Cardiac septum (tissue), 1 donor: ENCODE results near the gene ABCA10. TPM values are rescaled to one million over a fixed set of nuclear protein-coding genes. Genes with fewer than 3 reads are reported as not detected.
"Not testable (repeated sequence)": the region's sequence is repeated elsewhere in the genome, so short reads cannot be mapped to it uniquely, and the experiment has no call there.

Source experiments
- DNase-seq: peaks from one replicate; pipeline ENCODE4 v3.0.0-alpha.2; 2020; ENCODE audit warnings: low spot score
- intact Hi-C: fragments of 100-400 bp; cut with DNase I; formaldehyde crosslinking; loops from one replicate; pipeline ENCODE4 v1.14.0; 2022
- long read RNA-seq: library from polyadenylated mRNA; unstranded; transcript quantifications from one replicate; pipeline ENCODE4 v2.0.0, GENCODE V29; 2021
- total RNA-seq: library from RNA; stranded (reverse); fragmentation: NEBNext Ultra II Directional; extraction: Animal tissue kit (Norgen Biotek cat#: 25700); gene quantifications from one replicate; pipeline ENCODE4 v1.2.1, GENCODE V29; 2021
- donor health status: DM: no; HTN: no; CAD: no.

ABCA10 gene
- total RNA-seq: 5.6 TPM
- long read RNA-seq, partial matches to known transcripts: 1 of 2 reads
- long read RNA-seq, other reads (novel, unspliced or antisense): 1 of 2 reads

GRCh38 chr17:69228576-69228975, at the start of gene ABCA10:
Gene ABCA10, minus strand, starts transcription at chr17:69228824. Its CDS starts 3,466 bp downstream, at chr17:69225358.
- intact Hi-C loops: no loop called here
- no peak for DNase-seq

GRCh38 chr17:69276279-69276678, 47.7 kb upstream of the ABCA10 start:
- DNase-seq, intact Hi-C loops: not testable (repeated sequence)

GRCh38 chr17:69275751-69276150, 47.1 kb upstream of the ABCA10 start:
- intact Hi-C loops: no loop called here
- DNase-seq: no peak

- DNase-seq: no peak
- intact Hi-C loops: no loop called here
These were observed 42.4 kb upstream of the ABCA10 start for GRCh38 chr17:69271023-69271422.

GRCh38 chr17:69269131-69269998, 40.7 kb upstream of the ABCA10 start:
- intact Hi-C loops: no loop called here
- no peak for DNase-seq

GRCh38 chr17:69268543-69269014, 40.0 kb upstream of the ABCA10 start:
- intact Hi-C loops: no loop called here

GRCh38 chr17:69267219-69267618, 38.6 kb upstream of the ABCA10 start:
- intact Hi-C loops: no loop called here
- DNase-seq: no peak

More at GRCh38 chr17:69268543-69269014, 40.0 kb upstream of the ABCA10 start:
- DNase-seq: no peak

- intact Hi-C loops: no loop called here
- no peak for DNase-seq
These were observed 37.2 kb upstream of the ABCA10 start for GRCh38 chr17:69265873-69266272.

GRCh38 chr17:69254187-69254586, 25.6 kb upstream of the ABCA10 start:
- intact Hi-C loops: no loop called here
- DNase-seq: no peak

- intact Hi-C loops: no loop called here
- DNase-seq: no peak
These were observed 22.0 kb upstream of the ABCA10 start for GRCh38 chr17:69250641-69251040.

GRCh38 chr17:69246726-69247375, 18.2 kb upstream of the ABCA10 start:
- intact Hi-C loops: no loop called here
- no peak for DNase-seq

GRCh38 chr17:69246202-69246601, 17.6 kb upstream of the ABCA10 start:
- intact Hi-C loops: no loop called here

GRCh38 chr17:69245617-69246016, 17.0 kb upstream of the ABCA10 start:
- intact Hi-C loops: no loop called here
- DNase-seq: no peak

More at GRCh38 chr17:69246202-69246601, 17.6 kb upstream of the ABCA10 start:
- no peak for DNase-seq

GRCh38 chr17:69239611-69240600, 11.3 kb upstream of the ABCA10 start:
- intact Hi-C loops: loop anchor here (10.0 kb wide), 1 partner anchor 265 kb away; no protein-coding TSS in a partner anchor
- no peak for DNase-seq

GRCh38 chr17:69236946-69237345, 8.3 kb upstream of the ABCA10 start:
- intact Hi-C loops: loop anchor here (10.0 kb wide), 1 partner anchor 262 kb away; no protein-coding TSS in a partner anchor
- no peak for DNase-seq

- intact Hi-C loops: loop anchor here (10.0 kb wide), 1 partner anchor 262 kb away; no protein-coding TSS in a partner anchor
- no peak for DNase-seq
These were observed 7.8 kb upstream of the ABCA10 start for GRCh38 chr17:69236464-69236863.

- peak; percentile 84 for DNase-seq
- intact Hi-C loops: loop anchor here (2.0 to 10.0 kb wide), 2 partner anchors 261 to 459 kb away; no protein-coding TSS in a partner anchor
These were observed 6.9 kb upstream of the ABCA10 start for GRCh38 chr17:69235338-69236058.

- intact Hi-C loops: loop anchor here (10.0 kb wide), 1 partner anchor 258 kb away; no protein-coding TSS in a partner anchor
- DNase-seq: no peak
These were observed 4.0 kb upstream of the ABCA10 start for GRCh38 chr17:69232650-69233049.
